ENCODE measurements around the gene PPFIBP2.

The PPFIBP2 gene

DNA sequence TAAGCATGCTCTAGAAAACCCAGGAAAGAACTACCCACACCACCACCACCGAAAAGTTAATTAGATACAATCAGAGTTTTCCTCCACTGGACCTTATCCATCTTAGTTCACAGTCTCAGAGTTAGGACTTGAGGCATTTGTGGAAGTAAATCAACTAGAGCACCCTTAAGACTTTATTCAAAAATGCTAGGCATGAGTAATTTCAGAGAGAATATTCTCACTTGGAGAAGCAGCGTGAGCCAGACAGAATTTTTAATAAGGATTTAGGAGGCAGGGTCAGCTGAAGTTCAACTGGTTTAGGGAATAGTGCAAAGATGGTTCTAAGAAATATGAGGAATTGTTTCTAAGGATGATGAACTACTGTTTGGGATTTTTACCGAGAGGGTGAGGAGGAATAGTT, 29.7 kb upstream of the PPFIBP2 start:
- no peak for DNase-seq (ENCODE audit: low read depth)
- TF ChIP-seq, protein P1, sequence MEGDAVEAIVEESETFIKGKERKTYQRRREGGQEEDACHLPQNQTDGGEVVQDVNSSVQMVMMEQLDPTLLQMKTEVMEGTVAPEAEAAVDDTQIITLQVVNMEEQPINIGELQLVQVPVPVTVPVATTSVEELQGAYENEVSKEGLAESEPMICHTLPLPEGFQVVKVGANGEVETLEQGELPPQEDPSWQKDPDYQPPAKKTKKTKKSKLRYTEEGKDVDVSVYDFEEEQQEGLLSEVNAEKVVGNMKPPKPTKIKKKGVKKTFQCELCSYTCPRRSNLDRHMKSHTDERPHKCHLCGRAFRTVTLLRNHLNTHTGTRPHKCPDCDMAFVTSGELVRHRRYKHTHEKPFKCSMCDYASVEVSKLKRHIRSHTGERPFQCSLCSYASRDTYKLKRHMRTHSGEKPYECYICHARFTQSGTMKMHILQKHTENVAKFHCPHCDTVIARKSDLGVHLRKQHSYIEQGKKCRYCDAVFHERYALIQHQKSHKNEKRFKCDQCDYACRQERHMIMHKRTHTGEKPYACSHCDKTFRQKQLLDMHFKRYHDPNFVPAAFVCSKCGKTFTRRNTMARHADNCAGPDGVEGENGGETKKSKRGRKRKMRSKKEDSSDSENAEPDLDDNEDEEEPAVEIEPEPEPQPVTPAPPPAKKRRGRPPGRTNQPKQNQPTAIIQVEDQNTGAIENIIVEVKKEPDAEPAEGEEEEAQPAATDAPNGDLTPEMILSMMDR (IDR thresholded peaks at IDR 0.05; ENCODE audit: low read length, missing control alignments): no peak
- H3K4me3 ChIP-seq (replicated peaks; ENCODE audit: low read depth, low read length): no peak overlapping the region

DNA sequence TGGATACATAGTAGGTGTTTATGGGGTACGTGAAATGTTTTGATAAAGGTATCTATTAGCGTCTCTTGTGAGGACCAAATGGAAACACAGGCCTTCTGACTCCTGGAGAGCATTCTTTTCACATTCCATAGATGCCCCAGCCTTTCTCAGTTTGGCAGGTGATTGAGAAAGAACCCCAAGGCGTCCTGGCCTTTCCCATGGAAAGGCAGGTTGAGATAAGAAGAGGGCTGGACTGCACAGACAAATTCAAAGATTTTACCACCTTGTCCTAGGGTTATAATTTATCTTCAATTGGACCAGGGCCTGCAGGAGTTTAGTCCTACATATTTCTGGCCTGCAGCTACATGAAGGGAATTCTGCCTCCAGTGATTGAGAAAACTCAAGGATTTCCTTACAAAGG, 29.2 kb upstream of the PPFIBP2 start:
- DNase-seq (ENCODE audit: low read depth): no peak
- no peak overlapping the region for H3K4me3 ChIP-seq (replicated peaks; ENCODE audit: low read depth, low read length)
- TF ChIP-seq, protein P1 (IDR thresholded peaks at IDR 0.05; ENCODE audit: low read length, missing control alignments): no peak

DNA sequence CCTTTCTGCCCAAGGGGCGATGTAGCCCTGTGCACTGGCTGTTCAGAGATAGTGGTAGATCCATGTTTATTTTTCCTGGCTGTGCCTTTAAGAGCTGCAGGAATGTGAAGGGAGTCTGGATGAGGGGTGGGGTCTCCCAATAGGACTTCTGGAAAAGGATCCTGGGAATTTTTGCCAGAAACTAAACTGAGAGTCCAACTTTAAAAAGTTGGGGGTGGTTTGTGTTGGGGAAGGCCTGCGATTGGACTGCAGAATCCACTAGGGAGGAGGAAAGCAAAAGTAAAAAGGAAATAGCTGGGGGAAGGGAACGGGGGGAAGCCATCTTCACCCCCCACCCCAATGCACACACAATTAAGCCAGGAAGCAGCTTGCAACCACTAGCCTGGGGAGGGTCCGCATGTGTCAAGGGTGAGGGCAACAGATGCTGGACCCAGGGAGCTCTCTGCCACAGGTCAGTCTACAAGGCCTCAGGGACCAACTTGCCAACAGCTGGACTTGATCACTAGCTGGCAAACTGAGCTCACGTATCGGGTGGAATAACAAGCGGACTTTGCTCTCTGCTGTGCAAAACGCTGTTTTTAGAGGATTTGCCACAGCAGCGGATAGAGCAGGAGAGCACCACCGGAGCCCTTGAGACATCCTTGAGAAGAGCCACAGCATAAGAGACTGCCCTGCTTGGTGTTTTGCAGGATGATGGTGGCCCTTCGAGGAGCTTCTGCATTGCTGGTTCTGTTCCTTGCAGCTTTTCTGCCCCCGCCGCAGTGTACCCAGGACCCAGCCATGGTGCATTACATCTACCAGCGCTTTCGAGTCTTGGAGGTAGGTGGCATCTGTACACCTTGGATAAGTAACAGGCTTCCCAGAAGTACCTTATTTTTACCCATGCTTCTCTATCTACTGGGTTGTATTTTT, 28.4 kb upstream of the PPFIBP2 start, which contains the start of gene OLFML1:
TSS of gene OLFML1 (plus strand) at position 321 of the 912 bp plus-strand sequence. CDS start at position 691, 370 bp downstream.
- DNase-seq (ENCODE audit: low read depth): no peak
- TF ChIP-seq, protein P1 (IDR thresholded peaks at IDR 0.05; ENCODE audit: low read length, missing control alignments): no peak
- no peak within 1 kb of the TSS for H3K4me3 ChIP-seq (replicated peaks; ENCODE audit: low read depth, low read length)

DNA sequence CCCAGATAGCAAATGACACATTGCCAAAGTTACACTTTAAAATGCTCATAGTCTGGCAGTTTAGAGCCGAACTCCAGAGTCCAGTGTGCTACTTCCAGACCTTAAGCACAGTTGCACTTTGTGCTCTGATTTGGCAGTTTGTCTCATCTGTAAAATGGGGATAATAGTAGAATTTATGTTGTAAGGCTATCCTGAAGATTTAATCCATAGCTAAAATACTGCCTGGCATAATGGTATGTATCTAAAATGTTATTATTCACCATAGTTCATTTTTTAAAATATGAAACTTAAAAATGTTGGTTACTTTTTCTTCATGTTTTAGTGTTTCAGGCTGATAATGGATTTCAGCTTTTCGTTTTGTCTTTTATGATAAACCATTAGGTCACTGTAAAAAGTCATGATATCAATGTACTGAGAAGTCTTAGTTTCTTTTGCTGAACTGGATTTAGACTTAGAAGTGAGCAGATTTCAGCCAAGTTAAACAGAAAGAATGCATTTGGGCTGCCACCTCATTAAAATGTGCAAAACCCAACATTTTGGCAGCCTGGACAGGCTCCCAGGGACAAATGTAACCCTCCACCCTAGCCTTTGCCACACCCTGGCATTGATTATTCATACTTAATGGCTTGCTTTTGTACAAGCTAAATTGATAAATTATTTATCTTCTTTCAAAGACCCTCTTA, 27.6 kb upstream of the PPFIBP2 start:
- TF ChIP-seq, protein P1 (IDR thresholded peaks at IDR 0.05; ENCODE audit: low read length, missing control alignments): no peak
- no peak overlapping the region for H3K4me3 ChIP-seq (replicated peaks; ENCODE audit: low read depth, low read length)
- no peak for DNase-seq (ENCODE audit: low read depth)

DNA sequence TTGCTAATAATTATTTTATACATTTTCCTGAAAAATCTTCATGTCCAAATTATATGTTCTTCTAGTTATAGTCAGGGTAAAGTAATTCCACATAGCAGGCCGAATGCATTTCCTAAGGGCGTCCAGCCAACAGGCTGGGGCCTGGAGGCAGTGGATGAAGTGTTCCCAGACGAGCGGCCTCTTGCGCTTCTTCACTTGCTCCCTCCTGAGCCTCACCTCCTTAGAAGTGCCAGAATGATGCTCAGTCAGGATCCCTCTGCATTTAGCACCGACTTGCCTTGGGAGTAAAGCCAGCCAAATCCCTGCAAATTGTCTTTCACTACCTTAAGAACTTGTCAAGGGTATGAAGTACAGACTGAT, 27.0 kb upstream of the PPFIBP2 start:
- DNase-seq (ENCODE audit: low read depth): no peak
- no peak overlapping the region for H3K4me3 ChIP-seq (replicated peaks; ENCODE audit: low read depth, low read length)
- TF ChIP-seq, protein P1 (IDR thresholded peaks at IDR 0.05; ENCODE audit: low read length, missing control alignments): no peak

DNA sequence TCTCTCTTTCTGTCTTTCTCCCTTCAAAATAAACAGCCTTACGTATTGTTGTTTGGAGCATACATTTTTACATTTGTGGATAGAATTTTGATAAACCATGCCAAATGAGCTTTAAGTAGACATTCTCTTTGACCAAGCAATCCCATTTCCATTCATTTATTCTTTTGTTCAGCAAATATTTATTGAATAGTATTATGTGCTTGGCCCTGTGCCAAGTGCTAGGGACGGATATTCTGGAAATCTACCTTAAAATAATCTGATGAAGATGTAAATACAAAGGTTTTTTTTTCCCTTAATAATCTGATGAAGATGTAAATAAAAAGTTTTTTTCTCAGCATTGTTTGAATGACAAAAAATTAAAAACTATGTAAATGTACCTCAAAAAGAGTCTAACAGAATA, 26.4 kb upstream of the PPFIBP2 start:
- no peak overlapping the region for H3K4me3 ChIP-seq (replicated peaks; ENCODE audit: low read depth, low read length)
- TF ChIP-seq, protein P1 (IDR thresholded peaks at IDR 0.05; ENCODE audit: low read length, missing control alignments): no peak
- no peak for DNase-seq (ENCODE audit: low read depth)

Measured in fibroblast of pulmonary artery (primary cell).